Tibial nerve (tissue), 4 donors: ENCODE data around the gene SH2B3. TPM values are rescaled to one million over a fixed set of nuclear protein-coding genes. Genes with fewer than 3 reads are reported as not detected.

Experiments
- DNase-seq, 2 donors: peaks; one replicate each; pipeline ENCODE4 v3.0.0-alpha.2; 2019; ENCODE audit warnings: low spot score in 2 of 2
- H3K27ac ChIP-seq, 4 donors: fragments of 200-600 bp; sonication (generic) in 3 of 4; one replicate each; pipeline ENCODE4 v1.5.1; 2017 to 2019; ENCODE audit warnings: mild to moderate bottlenecking in 1 of 4
- H3K27me3 ChIP-seq, 2 donors: fragments of 200-600 bp; sonication (generic) in 1 of 2; one replicate each; pipeline versions ENCODE4 v1.5.1 to v1.6.0; 2017 to 2019
- H3K36me3 ChIP-seq, 3 donors: fragments of 200-600 bp; sonication (generic); one replicate each; pipeline ENCODE4 v1.5.1; 2018 to 2019
- H3K4me1 ChIP-seq, 4 donors: fragments of 200-600 bp; sonication (generic) in 3 of 4; one replicate each; pipeline ENCODE4 v1.5.1; 2017 to 2019
- H3K4me3 ChIP-seq, 4 donors: fragments of 200-600 bp; sonication (generic) in 3 of 4; one replicate each; pipeline ENCODE4 v1.5.1; 2017 to 2019; ENCODE audit warnings: mild to moderate bottlenecking in 1 of 4, moderate library complexity in 1 of 4
- H3K9me3 ChIP-seq, 4 donors: fragments of 200-600 bp; sonication (generic) in 3 of 4; one replicate each; pipeline ENCODE4 v1.5.1; 2017 to 2019
- CTCF ChIP-seq, 5 experiments: fragments of 200-600 bp in 3 of 5; fragments of 450-650 bp in 2 of 5; sonication (generic) in 3 of 5; IDR thresholded peaks; one replicate each; pipeline ENCODE4 v1.5.1; 2016 to 2019; ENCODE audit warnings: antibody characterized with exemption in 5 of 5, mild to moderate bottlenecking in 3 of 5, moderate library complexity in 2 of 5
- EP300 ChIP-seq, 2 donors: sonication (generic); formaldehyde crosslinking; IDR thresholded peaks; one replicate each; pipeline ENCODE4 v1.6.1; 2017; ENCODE audit warnings: antibody characterized with exemption in 2 of 2, mild to moderate bottlenecking in 1 of 2
- POLR2A ChIP-seq, 2 donors: fragments of 450-650 bp; IDR thresholded peaks; one replicate each; pipeline ENCODE4 v1.6.1; 2017; ENCODE audit warnings: antibody characterized with exemption in 2 of 2, mild to moderate bottlenecking in 2 of 2, moderate library complexity in 2 of 2
- WGBS, 2 donors: methylation state at CpG; one replicate each; pipeline ENCODE4 v1.1.5; 2018; 5-methylcytosine and 5-hydroxymethylcytosine counted together
- total RNA-seq, 4 donors: library from RNA; depleted of rRNA; stranded (reverse); fragments of >200 nt; gene quantifications; one replicate each; pipeline ENCODE4 v1.1.0, GENCODE V29; 2016

SH2B3 gene
- total RNA-seq, 4 donors from 2014 or later = 21.4 to 79.8 (median 36.3) TPM

GRCh38 chr12:111434680-111435338 lies 29.1 kb downstream of the SH2B3 start:
- Histone ChIP-seq H3K9me3 (no peaks in the 10 kb centered on the region), H3K27ac (peak overlapping the region; percentile 32 to 82 (median 71)), H3K27me3 (no peaks in the 10 kb centered on the region), H3K4me1 (peaks cover 0 to 94% (median 49%) of the 10 kb centered on the region in 4 donors), H3K36me3 (no peaks in the 10 kb centered on the region), H3K4me3 (peak overlapping the region in 2 of 4 donors; percentile 5 to 23)
- DNase-seq = peak in 1 of 2 donors; percentile 49
- 4 to 9% methylated on average over 18 of the region's 18 CpGs for WGBS, 2 donors
- TF ChIP-seq EP300 (IDR thresholded peaks at IDR 0.05) = peak in 1 of 2 donors; percentile 44
- no peak for TF ChIP-seq CTCF (IDR thresholded peaks at IDR 0.05)
- peak in 1 of 2 donors; percentile 23 for TF ChIP-seq POLR2A (IDR thresholded peaks at IDR 0.05)

- DNase-seq = no peak
- H3K9me3 ChIP-seq = no peaks in the 10 kb centered on the region
- TF ChIP-seq POLR2A (IDR thresholded peaks at IDR 0.05) = no peak
- TF ChIP-seq CTCF (IDR thresholded peaks at IDR 0.05) = no peak
- TF ChIP-seq EP300 (IDR thresholded peaks at IDR 0.05) = no peak
- peak overlapping the region; percentile 32 to 82 (median 71) for H3K27ac ChIP-seq
- H3K36me3 ChIP-seq = no peaks in the 10 kb centered on the region
- H3K4me3 ChIP-seq = no peak overlapping the region
- H3K4me1 ChIP-seq = peaks cover 0 to 94% (median 40%) of the 10 kb centered on the region in 4 donors
- H3K27me3 ChIP-seq = no peaks in the 10 kb centered on the region
- 74 to 85% methylated on average over 15 of the region's 16 CpGs for WGBS, 2 donors
Measured at GRCh38 chr12:111435661-111436201, 30.0 kb downstream of the SH2B3 start.

GRCh38 chr12:111436266-111436665 lies 30.5 kb downstream of the SH2B3 start:
- TF ChIP-seq POLR2A (IDR thresholded peaks at IDR 0.05) (no peak), CTCF (IDR thresholded peaks at IDR 0.05) (no peak), EP300 (IDR thresholded peaks at IDR 0.05) (no peak)
- H3K9me3 ChIP-seq = no peaks in the 10 kb centered on the region
- H3K27ac ChIP-seq = peak overlapping the region in 3 of 4 donors; percentile 66 to 76 (median 72)
- 83 to 93% methylated on average over 2 to 7 of the region's 7 CpGs for WGBS, 2 donors
- peaks cover 0 to 92% (median 35%) of the 10 kb centered on the region in 4 donors for H3K4me1 ChIP-seq
- no peak for DNase-seq
- no peaks in the 10 kb centered on the region for H3K27me3 ChIP-seq
- H3K4me3 ChIP-seq = no peak overlapping the region
- H3K36me3 ChIP-seq = no peaks in the 10 kb centered on the region

GRCh38 chr12:111436811-111437210 lies 31.1 kb downstream of the SH2B3 start:
- Histone ChIP-seq H3K4me3 (no peak overlapping the region), H3K4me1 (peaks cover 0 to 92% (median 31%) of the 10 kb centered on the region in 4 donors), H3K9me3 (no peaks in the 10 kb centered on the region), H3K36me3 (no peaks in the 10 kb centered on the region), H3K27ac (peak overlapping the region in 3 of 4 donors; percentile 39 to 72 (median 66)), H3K27me3 (no peaks in the 10 kb centered on the region)
- no peak for TF ChIP-seq CTCF (IDR thresholded peaks at IDR 0.05)
- no peak for TF ChIP-seq EP300 (IDR thresholded peaks at IDR 0.05)
- no peak for TF ChIP-seq POLR2A (IDR thresholded peaks at IDR 0.05)
- DNase-seq = no peak
- WGBS, 2 donors = 71 to 77% methylated on average over 4 of the region's 4 CpGs

GRCh38 chr12:111437816-111438454 lies 32.2 kb downstream of the SH2B3 start:
- Histone ChIP-seq H3K36me3 (peaks cover 0 to 9% (median 0%) of the 10 kb centered on the region in 3 donors), H3K27ac (peak overlapping the region in 2 of 4 donors; percentile 39 to 72), H3K4me3 (no peak overlapping the region), H3K4me1 (peaks cover 0 to 92% (median 32%) of the 10 kb centered on the region in 4 donors), H3K9me3 (no peaks in the 10 kb centered on the region), H3K27me3 (no peaks in the 10 kb centered on the region)
- 69 to 72% methylated on average over 8 of the region's 8 CpGs for WGBS, 2 donors
- no peak for TF ChIP-seq CTCF (IDR thresholded peaks at IDR 0.05)
- TF ChIP-seq EP300 (IDR thresholded peaks at IDR 0.05) = peak in 1 of 2 donors; percentile 51
- DNase-seq = peak in 1 of 2 donors; percentile 59
